ENCODE measurements around the gene UBR4.

DNA sequence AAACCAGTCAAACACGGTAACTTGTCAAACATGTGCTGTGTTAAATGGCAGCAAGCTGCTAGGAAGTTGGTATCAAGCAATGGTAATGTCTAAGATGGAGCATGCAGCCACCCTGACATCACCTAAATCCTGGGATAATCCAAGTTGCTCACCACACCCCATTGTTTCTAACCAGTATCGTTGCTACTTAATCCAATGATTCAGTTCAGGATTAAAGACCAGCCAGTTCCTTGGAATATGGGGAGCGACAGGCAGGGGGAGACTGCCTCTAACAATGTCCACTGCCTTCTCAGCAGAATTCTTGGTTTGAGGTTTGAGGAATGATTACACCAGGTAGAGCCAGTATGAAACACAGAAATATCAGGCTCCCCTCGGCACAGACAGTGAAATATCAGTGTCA, 131.5 kb downstream of the UBR4 start:
- TF ChIP-seq, protein P1, sequence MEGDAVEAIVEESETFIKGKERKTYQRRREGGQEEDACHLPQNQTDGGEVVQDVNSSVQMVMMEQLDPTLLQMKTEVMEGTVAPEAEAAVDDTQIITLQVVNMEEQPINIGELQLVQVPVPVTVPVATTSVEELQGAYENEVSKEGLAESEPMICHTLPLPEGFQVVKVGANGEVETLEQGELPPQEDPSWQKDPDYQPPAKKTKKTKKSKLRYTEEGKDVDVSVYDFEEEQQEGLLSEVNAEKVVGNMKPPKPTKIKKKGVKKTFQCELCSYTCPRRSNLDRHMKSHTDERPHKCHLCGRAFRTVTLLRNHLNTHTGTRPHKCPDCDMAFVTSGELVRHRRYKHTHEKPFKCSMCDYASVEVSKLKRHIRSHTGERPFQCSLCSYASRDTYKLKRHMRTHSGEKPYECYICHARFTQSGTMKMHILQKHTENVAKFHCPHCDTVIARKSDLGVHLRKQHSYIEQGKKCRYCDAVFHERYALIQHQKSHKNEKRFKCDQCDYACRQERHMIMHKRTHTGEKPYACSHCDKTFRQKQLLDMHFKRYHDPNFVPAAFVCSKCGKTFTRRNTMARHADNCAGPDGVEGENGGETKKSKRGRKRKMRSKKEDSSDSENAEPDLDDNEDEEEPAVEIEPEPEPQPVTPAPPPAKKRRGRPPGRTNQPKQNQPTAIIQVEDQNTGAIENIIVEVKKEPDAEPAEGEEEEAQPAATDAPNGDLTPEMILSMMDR (IDR thresholded peaks at IDR 0.05; ENCODE audit: poor library complexity) = no peak
- TF ChIP-seq EZH2 (IDR thresholded peaks at IDR 0.05; ENCODE audit: borderline replicate concordance) = no peak
- no peak for TF ChIP-seq EZH2phosphoT487 (IDR thresholded peaks at IDR 0.05; ENCODE audit: low read depth, severe bottlenecking, unreplicated experiment)
